ENCODE data around the gene SDCCAG8. TPM values are rescaled to one million over a fixed set of nuclear protein-coding genes. Genes with fewer than 3 reads are reported as not detected.

The SDCCAG8 gene
- total RNA-seq, 1 donor from 2014 or later: 26.7 TPM

DNA sequence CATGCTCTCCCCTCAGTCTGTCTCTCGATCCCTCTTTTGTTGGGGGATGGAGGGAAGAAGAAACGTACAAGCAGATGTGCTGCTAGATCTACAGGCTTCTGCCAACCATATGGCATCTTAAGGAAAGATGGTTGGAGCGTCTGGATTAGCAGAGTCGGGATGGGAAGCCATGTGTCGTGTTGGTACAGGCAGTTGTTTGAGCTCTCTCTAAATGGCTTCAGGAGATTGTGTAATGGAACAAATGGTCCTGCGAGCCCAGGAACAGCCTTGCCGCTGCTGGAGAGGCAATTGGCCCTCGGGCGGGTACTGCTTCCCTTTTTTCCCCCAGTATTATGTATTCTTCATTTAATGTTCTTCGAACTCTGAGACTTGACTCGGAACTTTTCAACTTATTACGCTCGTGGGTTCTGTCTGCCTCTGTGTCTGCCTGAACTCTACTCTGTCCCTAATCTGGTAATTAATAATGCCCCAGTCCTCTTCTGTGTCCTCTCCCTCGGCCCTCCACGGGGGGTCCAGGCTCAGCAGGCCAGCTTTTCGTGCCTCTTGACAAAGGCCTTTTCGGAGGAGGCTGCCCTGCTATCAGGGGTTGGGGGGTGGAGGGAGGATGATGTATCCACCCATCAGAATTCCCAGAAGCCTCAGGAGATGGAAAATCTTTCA is 215.3 kb downstream of the SDCCAG8 start:
- Mint-ChIP-seq H3K36me3 (ENCODE audit: unreplicated experiment) (peaks cover 9% of the 10 kb centered on the region), H3K4me1 (ENCODE audit: unreplicated experiment) (peaks cover 14% of the 10 kb centered on the region), H3K9me3 (ENCODE audit: unreplicated experiment) (no peaks in the 10 kb centered on the region), H3K27me3 (ENCODE audit: unreplicated experiment) (no peaks in the 10 kb centered on the region), H3K27ac (ENCODE audit: unreplicated experiment) (no peak overlapping the region), H3K4me3 (ENCODE audit: unreplicated experiment) (no peak overlapping the region)
- TF ChIP-seq CTCF (IDR thresholded peaks at IDR 0.05): no peak
- DNase-seq (ENCODE audit: extremely low spot score, unreplicated experiment): no peak

GRCh38 chr1:243471754-243472745 is 216.2 kb downstream of the SDCCAG8 start:
- TF ChIP-seq CTCF (IDR thresholded peaks at IDR 0.05): no peak
- Mint-ChIP-seq H3K4me1 (ENCODE audit: unreplicated experiment) (peaks cover 14% of the 10 kb centered on the region), H3K36me3 (ENCODE audit: unreplicated experiment) (peaks cover 9% of the 10 kb centered on the region), H3K27me3 (ENCODE audit: unreplicated experiment) (no peaks in the 10 kb centered on the region), H3K4me3 (ENCODE audit: unreplicated experiment) (no peak overlapping the region), H3K9me3 (ENCODE audit: unreplicated experiment) (no peaks in the 10 kb centered on the region), H3K27ac (ENCODE audit: unreplicated experiment) (no peak overlapping the region)
- DNase-seq (ENCODE audit: extremely low spot score, unreplicated experiment): no peak

DNA sequence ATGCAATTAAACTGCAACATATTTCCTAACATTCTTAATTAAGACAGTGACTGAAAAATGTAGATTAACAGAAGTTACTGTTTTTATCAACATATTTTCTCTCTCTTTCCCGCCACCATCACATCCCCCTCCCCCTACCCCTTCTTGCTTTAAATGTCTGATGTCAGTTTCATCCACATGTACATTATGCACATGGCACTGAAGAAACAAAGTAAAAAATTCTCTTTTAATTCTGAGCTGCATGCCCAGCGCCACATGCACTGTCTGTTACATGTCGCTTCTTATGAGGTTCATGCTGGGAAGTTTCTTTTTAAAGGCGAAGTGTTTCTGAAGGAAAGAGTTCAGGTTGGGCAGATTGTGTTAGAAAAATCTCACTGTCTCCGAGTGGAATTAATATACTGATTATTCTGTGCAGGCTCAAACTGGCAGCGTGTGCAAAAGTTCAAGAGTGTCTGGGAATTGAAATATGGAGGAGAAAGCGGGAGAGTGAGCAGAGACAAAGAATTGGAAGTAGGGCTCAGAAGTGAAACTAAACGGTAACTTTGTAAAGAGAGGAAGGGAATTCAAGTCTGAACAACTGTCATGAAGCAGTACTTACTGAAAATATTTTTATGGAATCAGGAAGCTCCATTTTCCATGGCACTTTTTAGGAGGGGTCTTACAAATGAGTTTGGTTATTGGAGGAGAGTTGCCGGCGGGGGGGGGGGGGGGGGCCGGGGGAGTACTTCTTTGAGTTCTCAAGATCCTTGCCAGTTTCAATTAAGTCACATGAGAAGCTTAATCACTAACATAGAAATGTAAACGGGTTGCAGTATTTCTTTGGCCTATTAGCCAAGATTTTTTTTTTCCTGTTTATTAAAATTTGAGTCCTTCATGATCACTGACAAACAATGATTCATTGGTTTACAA is 217.6 kb downstream of the SDCCAG8 start:
- no peak for TF ChIP-seq CTCF (IDR thresholded peaks at IDR 0.05)
- Mint-ChIP-seq H3K4me1 (ENCODE audit: unreplicated experiment) (peaks cover 14% of the 10 kb centered on the region), H3K27me3 (ENCODE audit: unreplicated experiment) (no peaks in the 10 kb centered on the region), H3K36me3 (ENCODE audit: unreplicated experiment) (peaks cover 9% of the 10 kb centered on the region), H3K9me3 (ENCODE audit: unreplicated experiment) (no peaks in the 10 kb centered on the region), H3K27ac (ENCODE audit: unreplicated experiment) (peak overlapping the region; percentile 70), H3K4me3 (ENCODE audit: unreplicated experiment) (peak overlapping the region; percentile 56)
- DNase-seq (ENCODE audit: extremely low spot score, unreplicated experiment): no peak

GRCh38 chr1:243474136-243474881 is 218.5 kb downstream of the SDCCAG8 start:
- Mint-ChIP-seq H3K27me3 (ENCODE audit: unreplicated experiment) (no peaks in the 10 kb centered on the region), H3K36me3 (ENCODE audit: unreplicated experiment) (peaks cover 9% of the 10 kb centered on the region), H3K27ac (ENCODE audit: unreplicated experiment) (no peak overlapping the region), H3K4me3 (ENCODE audit: unreplicated experiment) (no peak overlapping the region), H3K4me1 (ENCODE audit: unreplicated experiment) (peaks cover 14% of the 10 kb centered on the region), H3K9me3 (ENCODE audit: unreplicated experiment) (no peaks in the 10 kb centered on the region)
- no peak for DNase-seq (ENCODE audit: extremely low spot score, unreplicated experiment)
- TF ChIP-seq CTCF (IDR thresholded peaks at IDR 0.05): no peak
